Right lobe of liver (tissue), 6 donors: ENCODE measurements around the gene NSD1. TPM values are rescaled to one million over a fixed set of nuclear protein-coding genes. Genes with fewer than 3 reads are reported as not detected.

ENCODE experiments used
- ATAC-seq, 4 donors: fragments of 200-7000 bp; cut with Tn5 transposase; one replicate each; pipeline ENCODE4 v1.9.1; 2020; ENCODE audit warnings: mild to moderate bottlenecking in 4 of 4, moderate library complexity in 4 of 4
- DNase-seq, 3 donors: peaks; one replicate each; pipeline ENCODE4 v3.0.0-alpha.2; 2020
- H3K27ac ChIP-seq, 3 donors: fragments of 200-600 bp; one replicate each; pipeline ENCODE4 v1.8.0; 2022
- H3K27me3 ChIP-seq, 2 donors: fragments of 200-600 bp; one replicate each; pipeline ENCODE4 v1.8.0; 2022
- H3K36me3 ChIP-seq, 4 donors: fragments of 200-600 bp; sonication (generic) in 1 of 4; one replicate each; pipeline versions ENCODE4 v1.5.1 to v1.8.0; 2017 to 2022; ENCODE audit warnings: control low read depth in 1 of 4
- H3K4me1 ChIP-seq, 4 donors: fragments of 200-600 bp; sonication (generic) in 1 of 4; one replicate each; pipeline versions ENCODE4 v1.5.1 to v1.8.0; 2017 to 2022; ENCODE audit warnings: control low read depth in 1 of 4
- H3K4me3 ChIP-seq, 3 donors: fragments of 200-600 bp; one replicate each; pipeline ENCODE4 v1.8.0; 2022
- H3K9me3 ChIP-seq, 4 donors: fragments of 200-600 bp; sonication (generic) in 1 of 4; one replicate each; pipeline versions ENCODE4 v1.5.1 to v1.8.0; 2017 to 2022; ENCODE audit warnings: control low read depth in 1 of 4
- CTCF ChIP-seq, 4 donors: fragments of 200-600 bp in 3 of 4; fragments of 450-650 bp in 1 of 4; IDR thresholded peaks; one replicate each; pipeline versions ENCODE4 v1.5.1 to v1.8.0; 2016 to 2022; ENCODE audit warnings: antibody characterized with exemption in 4 of 4, mild to moderate bottlenecking in 2 of 4
- POLR2A ChIP-seq: fragments of 450-650 bp; IDR thresholded peaks from one replicate; pipeline ENCODE4 v1.6.1; 2017; ENCODE audit warnings: antibody characterized with exemption, mild to moderate bottlenecking
- WGBS: methylation state at CpG from one replicate; pipeline ENCODE4 v1.1.6; 2018; ENCODE audit warnings: low coverage, low lambda C conversion rate; ENCODE audit not compliant: insufficient coverage; ENCODE audit errors: missing lambda C conversion rate; 5-methylcytosine and 5-hydroxymethylcytosine counted together
- intact Hi-C, 2 donors: fragments of 100-400 bp; cut with DNase I; formaldehyde crosslinking; loops; one replicate each; pipeline versions ENCODE4 v1.11.2 to v1.14.1; 2022
- total RNA-seq, 6 experiments: library from RNA; depleted of rRNA in 2 of 6; stranded (reverse); fragments of >200 nt in 2 of 6; fragmentation: NEBNext Ultra II Directional in 3 of 6; extraction: Animal tissue kit (Norgen Biotek cat#: 25700) in 3 of 6; gene quantifications; one replicate each; pipeline versions ENCODE4 v1.1.0 to v1.2.4, GENCODE V29; 2016 to 2023
- donor health status: DM: no; HTN: yes; CAD: no.
- donor health status: DM: no; HTN: no; CAD: no.
- donor health status: DM: no; HTN: no; CAD: no.
- donor health status: DM: no; HTN: yes; CAD: no.
- donor health status: DM: no; HTN: yes; CAD: no.

NSD1 gene
- total RNA-seq, 6 experiments from 2014 or later: 13.1 to 33.1 (median 23.6) TPM

GRCh38 chr5:177307544-177308363 lies 174.2 kb downstream of the NSD1 start:
- peaks cover 0 to 25% (median 4%) of the 10 kb centered on the region in 4 donors for H3K36me3 ChIP-seq

GRCh38 chr5:177308740-177309139 lies 175.2 kb downstream of the NSD1 start:
- H3K4me3 ChIP-seq: no peak overlapping the region
- WGBS: 91% methylated on average over 6 of the region's 11 CpGs
- ATAC-seq (no peak), DNase-seq (no peak)
- H3K27me3 ChIP-seq: no peaks in the 10 kb centered on the region
- peaks cover 0 to 26% (median 14%) of the 10 kb centered on the region in 4 donors for H3K4me1 ChIP-seq
- intact Hi-C loops: no loop called here
- H3K36me3 ChIP-seq: peaks cover 0 to 25% (median 4%) of the 10 kb centered on the region in 4 donors
- TF ChIP-seq CTCF (IDR thresholded peaks at IDR 0.05): no peak
- no peak for TF ChIP-seq POLR2A
- no peaks in the 10 kb centered on the region for H3K9me3 ChIP-seq
- no peak overlapping the region for H3K27ac ChIP-seq

More at GRCh38 chr5:177307544-177308363, 174.2 kb downstream of the NSD1 start:
- no peak for TF ChIP-seq CTCF (IDR thresholded peaks at IDR 0.05)
- peak; percentile 16 for TF ChIP-seq POLR2A
- Histone ChIP-seq H3K4me3 (no peak overlapping the region), H3K9me3 (no peaks in the 10 kb centered on the region), H3K27ac (peak overlapping the region in 2 of 3 donors; percentile 36 to 37), H3K4me1 (peaks cover 0 to 26% (median 14%) of the 10 kb centered on the region in 4 donors), H3K27me3 (no peaks in the 10 kb centered on the region)
- peak in 1 of 3 donors; percentile 40 for DNase-seq
- WGBS: 59% methylated on average over 4 of the region's 43 CpGs
- intact Hi-C loops: no loop called here
- no peak for ATAC-seq

- TF ChIP-seq POLR2A (no peak), CTCF (IDR thresholded peaks at IDR 0.05) (peak; percentile 70 to 90 (median 85))
- Histone ChIP-seq H3K27me3 (no peaks in the 10 kb centered on the region), H3K4me3 (no peak overlapping the region), H3K36me3 (peaks cover 0 to 25% (median 4%) of the 10 kb centered on the region in 4 donors), H3K4me1 (peaks cover 0 to 22% (median 12%) of the 10 kb centered on the region in 4 donors), H3K27ac (no peak overlapping the region), H3K9me3 (no peaks in the 10 kb centered on the region)
- intact Hi-C loops: loop anchor here (10.0 kb wide), 2 partner anchors 75 to 145 kb away; partner anchors contain the start of gene SLC34A1 (in 1 of the 2)
- peak; percentile 74 to 84 (median 78) for DNase-seq
- WGBS: 70% methylated on average over 2 of the region's 10 CpGs
- peak; percentile 44 to 65 (median 58) for ATAC-seq
These were observed 176.0 kb downstream of the NSD1 start for GRCh38 chr5:177309351-177310191.

GRCh38 chr5:177310332-177310731 lies 176.8 kb downstream of the NSD1 start:
- H3K27me3 ChIP-seq: no peaks in the 10 kb centered on the region
- no peak overlapping the region for H3K27ac ChIP-seq
- WGBS: 91% methylated on average over 5 of the region's 13 CpGs
- DNase-seq (peak in 1 of 3 donors; percentile 41), ATAC-seq (no peak)
- peaks cover 0 to 21% (median 4%) of the 10 kb centered on the region in 4 donors for H3K36me3 ChIP-seq
- intact Hi-C loops: loop anchor here (10.0 kb wide), 2 partner anchors 74 to 144 kb away; partner anchors contain the start of gene SLC34A1 (in 1 of the 2)
- no peak overlapping the region for H3K4me3 ChIP-seq
- H3K4me1 ChIP-seq: peaks cover 0 to 15% (median 8%) of the 10 kb centered on the region in 4 donors
- no peaks in the 10 kb centered on the region for H3K9me3 ChIP-seq
- TF ChIP-seq CTCF (IDR thresholded peaks at IDR 0.05) (no peak), POLR2A (no peak)
